ENCODE measurements around the gene LIN28B. TPM values are rescaled to one million over a fixed set of nuclear protein-coding genes. Genes with fewer than 3 reads are reported as not detected.
"Not testable (repeated sequence)": the region's sequence is repeated elsewhere in the genome, so short reads cannot be mapped to it uniquely, and the experiment has no call there.

LIN28B gene
- polyA plus RNA-seq, 2 of the 4 experiments (the other 2 are of a cell fraction), result 3.6 to 7.2 TPM

- FAIRE-seq (no peak), ATAC-seq (no peak), DNase-seq (ENCODE audit: low read depth in 1 of 2, low spot score in 1 of 2) (no peak)
- Histone ChIP-seq H3K9me3 (no peaks in the 10 kb centered on the region), H3K4me1 (peaks cover 54% of the 10 kb centered on the region), H3K4me2 (no peak overlapping the region), H3K4me3 (no peak overlapping the region), H3K27ac (peak overlapping the region in 1 of 2 experiments; percentile 25; a peak in 1 of 6 replicates)
- TF ChIP-seq FOXS1 (CRISPR knock-in tag; IDR thresholded peaks at IDR 0.05) (no peak), SREBF2 (IDR thresholded peaks at IDR 0.05) (no peak), ZC3H11A (IDR thresholded peaks at IDR 0.05) (no peak), EHF (CRISPR knock-in tag; IDR thresholded peaks at IDR 0.05) (no peak), JUN (IDR thresholded peaks at IDR 0.05) (no peak), ZNF302 (CRISPR knock-in tag; IDR thresholded peaks at IDR 0.05) (no peak), JUNB (IDR thresholded peaks at IDR 0.05) (no peak), MAZ (IDR thresholded peaks at IDR 0.05; ENCODE audit: borderline replicate concordance, low read depth, low read length) (no peak), CEBPB (IDR thresholded peaks at IDR 0.05) (no peak), KDM5A (IDR thresholded peaks at IDR 0.05) (no peak), USF2 (IDR thresholded peaks at IDR 0.05) (no peak), HMGXB4 (CRISPR knock-in tag; IDR thresholded peaks at IDR 0.05; ENCODE audit: borderline replicate concordance) (no peak), TFCP2L1 (CRISPR knock-in tag; IDR thresholded peaks at IDR 0.05) (no peak), NFE2L2 (conservative IDR thresholded peaks at IDR 0.05; ENCODE audit: low read length) (no peak), EHMT2 (IDR thresholded peaks at IDR 0.05; ENCODE audit: low read depth) (no peak), SMC3 (IDR thresholded peaks at IDR 0.05) (no peak)
- ChIA-PET CTCF (interaction anchor here (0.6 to 4.8 kb wide), 3 partner anchors 13 to 285 kb away, joined by 3 to 35 read pairs (median 16); no protein-coding TSS in a partner anchor), POLR2A (no interaction called here)
Measured at GRCh38 chr6:105075210-105075609, 118.3 kb downstream of the LIN28B start.

DNA sequence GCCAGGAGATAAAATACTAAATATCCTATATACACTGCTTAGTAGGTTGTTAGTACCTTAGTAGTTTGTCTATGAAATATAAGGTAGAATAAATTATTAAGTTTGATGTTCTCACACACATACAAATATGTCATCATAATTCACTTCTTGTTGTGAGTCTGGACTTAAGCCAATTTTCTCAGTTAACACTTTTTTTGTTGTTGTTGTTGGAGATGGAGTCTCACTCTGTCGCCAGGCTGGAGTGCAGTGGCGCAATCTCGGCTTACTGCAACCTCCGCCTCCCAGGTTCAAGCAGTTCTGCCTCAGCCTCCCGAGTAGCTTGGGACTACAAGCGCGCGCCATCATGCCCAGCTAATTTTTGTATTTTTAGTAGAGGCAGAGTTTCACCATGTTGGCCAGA lies 119.5 kb downstream of the LIN28B start:
- H3K9me3 ChIP-seq; H3K4me3 ChIP-seq; DNase-seq (ENCODE audit: low read depth in 1 of 2, low spot score in 1 of 2); FAIRE-seq; POLR2A ChIA-PET; H3K27ac ChIP-seq; ATAC-seq; H3K4me2 ChIP-seq: not testable (repeated sequence)
- WGBS (ENCODE audit: missing lambda C conversion rate), result 98% methylated on average over 8 of the region's 8 CpGs
- peaks cover 45% of the 10 kb centered on the region for H3K4me1 ChIP-seq
- CTCF ChIA-PET, result interaction anchor here (1.4 to 4.8 kb wide), 5 partner anchors 7 to 286 kb away, joined by 3 to 35 read pairs (median 16); no protein-coding TSS in a partner anchor

DNA sequence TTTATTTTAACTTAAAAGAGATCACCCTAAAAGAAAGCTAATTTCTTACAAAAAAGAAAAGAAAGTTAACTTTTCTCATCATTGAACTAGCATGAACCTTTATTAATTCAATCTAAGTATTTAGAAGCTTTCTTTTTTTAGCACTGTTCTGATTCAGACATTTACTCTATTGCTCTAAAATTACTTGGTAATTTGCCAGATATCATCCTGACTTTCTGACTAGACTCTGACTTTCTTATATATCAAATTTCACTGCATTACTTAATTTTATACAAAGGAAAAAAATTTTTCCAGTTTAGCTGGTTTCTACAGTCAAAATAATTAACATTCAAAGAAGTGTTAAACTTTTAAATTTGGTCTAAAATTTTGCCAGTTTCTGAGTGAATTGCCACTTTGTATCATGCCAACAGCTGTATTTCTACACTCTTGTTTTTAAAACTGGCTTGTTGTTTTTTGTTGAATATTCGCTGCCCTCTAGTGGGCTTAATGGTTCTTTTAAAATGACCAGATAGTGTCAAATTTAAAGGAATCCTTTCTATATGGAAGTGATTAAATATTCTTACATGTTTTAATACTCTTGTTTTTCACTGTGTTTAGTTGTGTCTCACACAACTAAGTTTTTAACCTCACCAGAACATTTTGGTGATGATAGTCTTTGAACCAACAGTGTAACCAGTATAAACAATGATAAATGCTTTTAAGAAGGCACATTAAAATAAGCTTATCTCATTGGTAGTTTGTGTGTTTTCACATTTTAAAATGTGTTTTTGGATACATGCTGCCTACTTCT lies 120.9 kb downstream of the LIN28B start:
- DNase-seq (ENCODE audit: low read depth in 1 of 2, low spot score in 1 of 2), result peak; percentile 21 to 51

More for the DNA sequence above, 120.9 kb downstream of the LIN28B start:
- POLR2A ChIA-PET, result no interaction called here
- Histone ChIP-seq H3K4me2 (peak overlapping the region; percentile 35; the same call in 2 of the 3 replicates), H3K9me3 (no peaks in the 10 kb centered on the region), H3K27ac (peak overlapping the region in 1 of 2 experiments; percentile 46; a peak in 1 of 6 replicates), H3K4me1 (peaks cover 32% of the 10 kb centered on the region), H3K4me3 (no peak overlapping the region)
- FAIRE-seq (no peak), ATAC-seq (peak; percentile 50 to 73; a peak in 5 of 6 replicates)
- TF ChIP-seq RAD21 (conservative IDR thresholded peaks at IDR 0.05 in 1 of 2, IDR thresholded peaks at IDR 0.05 in 1 of 2) (peak; percentile 73 to 83), MAZ (IDR thresholded peaks at IDR 0.05; ENCODE audit: borderline replicate concordance, low read depth, low read length) (no peak), MAFK (IDR thresholded peaks at IDR 0.05; ENCODE audit: partially characterized antibody) (no peak), SMC3 (IDR thresholded peaks at IDR 0.05) (peak; percentile 85), HOXA7 (CRISPR knock-in tag; IDR thresholded peaks at IDR 0.05) (no peak), CTCF (IDR thresholded peaks at IDR 0.05) (peak; percentile 71), POLR2AphosphoS2 (conservative IDR thresholded peaks at IDR 0.05; ENCODE audit: low read length) (no peak), JUN (IDR thresholded peaks at IDR 0.05) (no peak)
- CTCF ChIA-PET, result interaction anchor here (0.8 to 4.8 kb wide), 28 partner anchors 9 to 395 kb away, joined by 3 to 35 read pairs (median 4); partner anchors contain the start of genes HACE1 and LIN28B
- 0% methylated on average over 1 of the region's 1 CpG for WGBS (ENCODE audit: missing lambda C conversion rate)
